HG03025 (cell line): ENCODE measurements around the gene ZBTB16.

ENCODE experiments used
- ATAC-seq: cut with Tn5 transposase; IDR thresholded peaks from one replicate; pipeline ENCODE4 v1.9.1; 2021; ENCODE audit warnings: mild to moderate bottlenecking, moderate library complexity; ENCODE audit not compliant: unreplicated experiment, low FRiP score

Gene ZBTB16

GRCh38 chr11:114250993-114251814 lies 191.7 kb downstream of the ZBTB16 start:
- ATAC-seq = no peak

- ATAC-seq = no peak
These were observed 192.4 kb downstream of the ZBTB16 start for GRCh38 chr11:114251815-114252337.

GRCh38 chr11:114252767-114253166 lies 193.3 kb downstream of the ZBTB16 start:
- ATAC-seq = no peak

GRCh38 chr11:114253771-114254170 lies 194.3 kb downstream of the ZBTB16 start:
- no peak for ATAC-seq

DNA sequence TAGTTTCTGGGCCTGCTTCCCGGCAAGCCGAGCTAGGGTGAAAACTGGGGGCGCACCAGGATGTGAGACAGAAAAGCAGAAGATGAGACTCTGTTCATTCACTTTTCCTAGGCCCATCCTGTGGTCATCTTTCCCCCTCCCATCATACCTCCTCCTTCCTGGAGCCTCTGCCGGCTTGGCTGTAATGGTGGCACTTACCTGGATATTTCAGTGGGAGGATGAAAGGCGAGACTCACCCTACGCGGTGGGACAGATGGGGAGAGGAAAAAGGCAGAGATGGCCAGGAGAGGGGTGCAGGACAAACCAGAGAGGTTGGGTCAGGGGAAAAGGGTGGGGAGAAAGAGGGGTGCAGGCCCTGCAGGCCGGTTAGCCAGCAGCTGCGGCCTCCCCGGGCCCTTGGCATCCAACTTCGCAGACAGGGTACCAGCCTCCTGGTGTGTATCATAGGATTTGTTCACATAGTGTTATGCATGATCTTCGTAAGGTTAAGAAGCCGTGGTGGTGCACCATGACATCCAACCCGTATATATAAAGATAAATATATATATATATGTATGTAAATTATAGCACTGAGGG lies 195.1 kb downstream of the ZBTB16 start:
- ATAC-seq = no peak

DNA sequence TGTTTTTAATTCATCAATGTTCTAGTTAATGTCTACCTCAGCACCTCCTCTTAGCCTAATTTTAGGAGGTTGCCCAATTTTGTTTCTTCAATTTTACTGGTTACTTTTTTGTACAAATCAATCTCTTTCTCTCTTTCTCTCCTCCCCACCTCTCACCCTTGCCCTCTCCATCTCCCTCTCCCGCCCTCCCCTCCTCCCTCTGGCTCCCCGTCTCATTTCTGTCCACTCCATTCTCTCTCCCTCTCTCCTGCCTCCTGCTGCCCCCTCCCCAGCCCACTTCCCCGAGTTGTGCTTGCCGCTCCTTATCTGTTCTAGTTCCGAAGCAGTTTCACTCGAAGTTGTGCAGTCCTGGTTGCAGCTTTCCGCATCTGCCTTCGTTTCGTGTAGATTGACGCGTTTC lies 195.8 kb downstream of the ZBTB16 start:
- no peak for ATAC-seq

- no peak for ATAC-seq
These were observed 196.9 kb downstream of the ZBTB16 start for GRCh38 chr11:114256176-114256966.

DNA sequence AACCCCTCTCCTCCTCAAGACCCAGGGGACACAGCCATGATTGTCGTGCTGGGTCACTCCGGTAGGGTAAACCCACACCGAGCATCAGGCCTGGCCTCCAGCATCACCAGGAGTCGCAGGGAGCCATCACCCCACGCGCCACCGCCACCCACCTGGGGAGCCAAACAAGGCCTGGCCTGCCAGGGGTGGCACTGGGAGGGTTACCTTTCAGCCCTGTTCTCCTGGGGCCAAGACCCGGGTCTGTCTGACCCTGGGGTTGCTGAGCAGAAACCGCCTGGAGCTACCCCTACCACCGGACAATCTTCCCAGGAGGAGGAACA lies 197.4 kb downstream of the ZBTB16 start:
- no peak for ATAC-seq

- ATAC-seq = no peak
These were observed 198.4 kb downstream of the ZBTB16 start for GRCh38 chr11:114257621-114258558.

DNA sequence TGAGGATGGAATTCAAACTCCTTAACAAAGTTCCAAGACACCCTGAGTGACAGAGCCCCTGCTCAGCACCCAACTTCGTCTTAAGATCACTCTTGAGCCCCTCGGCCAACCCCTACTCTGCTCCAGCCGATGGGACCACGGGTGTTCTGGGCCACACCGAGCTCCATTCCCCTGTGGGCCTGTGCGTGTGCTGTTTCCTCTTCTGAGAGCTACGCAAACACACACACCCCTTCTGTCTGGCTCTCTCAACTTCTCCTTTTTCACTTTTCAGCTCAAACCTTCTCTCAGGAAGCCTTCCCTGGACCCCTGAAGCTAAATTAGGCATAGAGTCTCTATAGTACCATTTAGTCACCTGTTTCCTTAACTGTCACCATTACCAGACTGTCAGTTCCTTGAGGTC lies 199.2 kb downstream of the ZBTB16 start:
- ATAC-seq = no peak

DNA sequence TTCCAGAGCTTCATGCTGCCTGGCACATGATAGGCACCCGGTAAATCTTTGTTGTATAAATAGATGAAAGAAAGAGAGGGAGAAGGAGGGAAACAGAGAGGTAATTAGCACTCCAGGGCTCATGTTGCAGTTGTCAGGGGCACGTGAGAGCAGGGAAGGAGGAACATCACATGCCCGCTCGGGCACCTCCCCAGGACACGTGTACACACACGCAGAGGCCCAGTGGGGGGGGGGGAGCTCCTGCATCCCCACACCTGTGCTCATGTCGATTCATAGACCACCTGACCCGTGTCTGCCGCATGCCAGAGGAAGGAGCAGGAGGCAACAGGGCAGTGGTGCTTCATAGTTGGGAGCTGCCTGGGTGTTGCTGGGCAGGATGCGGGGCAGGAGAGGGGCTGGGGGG lies 199.6 kb downstream of the ZBTB16 start:
- no peak for ATAC-seq

- no peak for ATAC-seq
These were observed 200.1 kb downstream of the ZBTB16 start for GRCh38 chr11:114259551-114259983.

DNA sequence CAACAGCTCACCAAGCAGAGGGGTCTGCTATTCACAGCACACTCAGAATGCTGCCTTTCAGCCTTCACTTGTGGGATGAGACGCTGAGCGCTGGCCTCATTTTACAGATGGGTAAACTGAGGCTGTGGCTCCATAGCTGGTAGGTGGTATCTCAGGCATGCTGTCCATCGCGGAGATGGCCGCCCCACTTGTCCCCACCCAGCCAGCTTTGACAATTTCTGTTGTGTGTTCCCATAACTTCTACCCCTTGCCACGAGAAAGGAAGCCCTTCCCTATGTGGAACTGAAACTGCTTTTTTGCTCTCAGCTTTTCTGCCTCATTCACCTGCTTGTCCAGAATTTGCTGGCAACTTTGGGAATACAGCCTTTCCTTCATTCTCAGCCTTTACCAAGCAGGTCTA lies 200.6 kb downstream of the ZBTB16 start:
- no peak for ATAC-seq

GRCh38 chr11:114260483-114260882 lies 201.0 kb downstream of the ZBTB16 start:
- no peak for ATAC-seq

DNA sequence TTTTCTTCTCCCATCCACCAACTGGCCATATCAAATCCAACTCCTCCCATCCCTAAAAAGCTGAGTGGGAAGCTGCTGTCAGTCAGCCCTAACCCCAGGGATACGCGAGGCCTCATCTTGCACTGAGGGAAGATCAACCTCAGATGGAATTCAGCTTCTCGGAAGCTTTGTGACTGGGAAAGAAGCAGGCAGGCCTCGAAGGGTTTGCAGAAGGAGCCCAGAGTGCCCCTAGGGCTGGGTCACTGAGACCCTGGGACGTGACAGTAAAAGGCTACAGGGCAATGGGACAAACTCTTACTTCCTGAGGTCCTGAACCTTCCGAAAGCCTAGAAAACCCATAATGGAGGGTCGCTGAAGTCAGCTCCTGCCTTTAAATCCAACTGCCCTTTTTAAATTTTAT lies 202.3 kb downstream of the ZBTB16 start:
- no peak for ATAC-seq

GRCh38 chr11:114262681-114263512 lies 203.4 kb downstream of the ZBTB16 start:
- ATAC-seq = no peak

GRCh38 chr11:114263513-114264170 lies 204.1 kb downstream of the ZBTB16 start:
- no peak for ATAC-seq

DNA sequence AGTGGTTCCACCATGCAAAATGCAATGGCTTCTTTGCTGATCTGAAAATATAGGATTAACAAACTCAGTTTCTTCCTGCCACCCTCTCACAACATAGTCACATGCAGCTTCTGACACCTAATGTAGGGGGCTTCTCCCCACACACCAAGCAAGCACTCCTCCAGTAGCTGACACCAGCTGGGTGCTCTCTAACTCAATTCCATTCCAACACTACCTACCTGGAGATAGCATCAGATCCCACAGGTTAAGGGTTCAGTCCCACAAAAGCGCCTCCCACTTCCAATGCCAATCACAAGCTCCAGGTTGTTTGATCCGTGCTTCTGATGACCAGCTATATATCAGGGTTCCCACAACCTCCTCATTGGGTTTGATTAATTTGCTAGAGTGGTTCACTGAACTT lies 204.9 kb downstream of the ZBTB16 start:
- ATAC-seq = no peak
